Glomerular visceral epithelial cell (primary cell): Measurements from ENCODE around the gene PTGIS.

ENCODE experiments used
- DNase-seq: peaks from one replicate; pipeline ENCODE4 v3.0.0-alpha.2; 2016; ENCODE audit errors: extremely low spot score

Gene PTGIS

DNA sequence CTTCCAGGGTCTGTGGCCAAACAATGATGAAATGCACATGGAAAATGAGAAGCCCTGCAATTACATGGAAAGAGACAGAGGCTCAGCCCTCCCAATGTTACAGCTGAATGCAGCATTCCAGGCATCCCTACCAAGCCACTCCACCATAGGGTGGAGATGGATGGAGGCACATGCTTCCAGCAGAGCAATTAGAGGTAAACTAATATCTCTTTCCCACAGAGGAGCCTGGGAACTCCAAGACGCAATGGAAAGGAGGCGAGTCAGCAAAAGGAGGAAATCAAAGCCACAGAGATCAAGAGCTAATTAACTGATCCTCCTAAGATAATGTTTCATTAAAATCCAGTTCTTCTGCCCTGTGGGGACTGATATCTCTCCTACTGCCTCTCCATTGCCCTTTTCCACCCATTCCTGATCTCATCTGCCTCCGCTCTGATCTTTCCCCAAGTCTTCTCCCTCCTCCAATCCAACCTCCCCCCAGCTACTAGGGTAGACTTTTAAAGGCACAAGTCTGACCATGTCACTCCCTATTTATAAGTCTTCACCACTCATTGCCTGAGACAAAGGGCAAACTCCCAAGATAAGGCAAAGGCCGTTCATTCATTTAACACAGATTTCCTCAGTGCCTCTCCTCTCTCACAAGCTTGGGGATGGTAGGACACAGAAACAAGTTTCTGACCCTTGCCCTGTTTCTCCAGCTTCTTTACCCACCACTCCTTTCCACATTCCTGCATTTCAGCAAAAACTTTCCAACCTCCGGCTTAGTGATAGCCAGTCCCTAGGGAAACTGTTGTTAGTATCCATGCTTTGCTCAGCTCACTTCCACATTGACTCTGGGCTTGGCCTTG lies 71.2 kb downstream of the PTGIS start:
- DNase-seq: no peak

DNA sequence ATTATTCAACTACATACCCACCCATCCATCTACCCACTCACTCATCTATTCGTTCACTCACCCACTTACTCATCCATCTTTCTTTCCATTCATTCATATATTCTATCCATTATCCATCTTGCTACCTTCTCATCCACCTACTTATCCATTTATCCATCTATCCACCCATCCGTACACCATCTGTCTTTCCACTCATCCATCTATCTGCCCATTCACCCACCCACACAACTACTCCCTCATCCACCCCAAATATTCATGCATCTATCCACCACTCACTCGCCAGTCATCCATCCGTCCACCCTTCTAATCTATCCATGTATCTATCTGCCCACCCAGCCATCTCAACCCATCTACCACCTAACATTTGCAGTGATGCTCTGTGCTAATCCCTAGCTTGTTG lies 71.9 kb downstream of the PTGIS start:
- no peak for DNase-seq

DNA sequence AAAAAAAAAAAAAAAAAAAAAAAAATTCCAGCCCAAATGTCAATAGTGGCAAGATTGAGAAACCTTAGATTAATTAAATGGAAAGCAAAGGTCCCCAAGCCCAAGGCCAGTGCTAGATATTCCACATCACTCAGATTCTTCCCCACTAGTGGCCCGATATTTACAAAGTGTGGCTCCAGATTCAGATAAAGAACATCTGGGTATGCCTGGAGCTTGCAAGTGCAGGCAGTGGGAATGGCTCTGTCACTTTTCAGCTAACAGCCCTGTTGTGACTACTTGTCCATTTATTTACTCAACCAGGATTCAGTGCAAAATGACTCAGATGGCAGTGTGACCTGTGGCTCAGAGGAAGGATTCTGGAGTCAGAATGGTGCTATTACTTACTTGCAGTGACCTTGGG lies 77.2 kb downstream of the PTGIS start:
- no peak for DNase-seq

DNA sequence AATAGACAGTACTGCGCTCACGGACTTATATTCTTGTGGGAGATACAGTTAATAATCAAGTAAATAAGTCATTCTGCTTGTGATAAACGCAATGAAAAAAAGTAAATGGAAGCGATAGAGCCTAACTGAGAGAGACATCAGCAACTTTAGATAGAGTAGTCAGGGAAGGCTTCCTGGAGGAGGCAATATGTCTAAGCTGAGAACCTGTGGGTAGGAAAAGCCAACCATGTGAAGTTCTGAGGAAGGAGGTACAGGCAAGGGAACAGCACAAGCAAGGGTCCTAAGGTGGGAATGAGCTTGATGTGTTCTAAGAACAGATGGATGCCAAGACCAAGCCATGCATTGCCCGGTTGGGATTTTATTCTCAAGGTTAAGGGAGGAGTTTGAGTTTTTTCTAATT lies 78.2 kb downstream of the PTGIS start:
- DNase-seq: no peak

DNA sequence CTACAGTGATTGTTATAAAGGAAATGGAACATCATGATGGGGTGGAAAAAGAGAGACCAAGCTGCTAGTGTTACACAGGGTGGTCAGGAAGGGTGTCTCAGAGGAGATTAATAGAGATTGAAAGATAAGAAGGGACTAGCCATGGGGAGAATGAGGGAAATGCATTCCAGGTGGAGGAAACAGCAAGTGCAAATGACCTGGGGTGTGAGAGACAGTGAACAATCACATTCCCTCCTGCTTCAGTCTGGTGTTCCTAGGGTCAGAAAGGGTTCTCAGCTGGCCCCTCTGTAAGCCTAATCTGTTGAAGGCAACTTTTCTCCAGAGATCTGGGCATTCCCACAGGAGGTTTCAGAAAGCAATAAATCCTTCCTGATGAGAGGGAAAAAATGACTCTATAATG lies 81.9 kb downstream of the PTGIS start:
- DNase-seq: no peak

GRCh38 chr20:49485563-49485962 lies 82.4 kb downstream of the PTGIS start:
- no peak for DNase-seq

DNA sequence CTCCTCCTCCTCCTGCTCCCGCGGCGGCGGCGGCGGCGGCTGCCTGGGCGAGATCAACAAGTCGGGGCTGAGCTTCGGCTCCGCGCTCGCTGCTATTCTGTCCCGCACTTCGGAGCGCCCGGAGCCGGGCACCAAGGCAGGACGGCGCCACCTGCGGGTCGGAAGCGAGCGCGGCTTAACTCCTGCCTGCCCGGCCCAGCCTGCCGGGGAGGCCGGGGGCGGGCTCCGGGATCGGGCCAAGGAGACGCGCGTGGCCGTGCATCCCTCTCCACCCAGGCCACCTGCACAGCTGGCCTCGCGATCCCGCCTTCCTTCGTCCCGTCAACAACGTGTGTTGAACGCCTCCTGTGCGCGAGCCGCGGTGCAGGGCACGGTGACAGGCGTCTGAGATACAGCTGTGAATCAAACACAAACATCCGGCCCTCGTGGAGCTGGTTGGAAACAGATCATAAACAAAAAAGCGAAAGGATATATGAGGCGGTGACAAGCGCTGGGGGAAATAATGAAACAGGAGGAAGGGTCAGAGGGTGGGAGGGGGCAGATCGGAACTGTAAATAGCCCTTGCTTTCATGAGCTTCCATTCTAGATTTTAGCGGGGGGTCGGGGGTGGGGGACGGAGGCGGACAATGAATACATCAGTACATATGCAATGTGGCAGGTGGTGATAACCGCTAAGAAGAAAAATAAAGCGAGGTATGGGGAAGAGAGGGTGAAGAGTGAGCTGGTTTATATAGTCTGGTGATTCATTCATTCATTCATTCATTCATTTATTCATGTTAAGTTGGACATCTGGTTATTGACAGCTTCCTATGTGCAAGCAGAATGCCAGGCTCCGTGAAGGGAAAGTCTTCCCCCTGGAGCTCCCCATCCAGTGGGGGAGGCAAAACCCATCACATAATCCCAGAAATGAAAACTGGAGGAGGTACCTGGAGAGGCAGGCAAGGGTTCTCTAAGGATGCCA lies 83.5 kb downstream of the PTGIS start:
- peak; percentile 79 for DNase-seq

DNA sequence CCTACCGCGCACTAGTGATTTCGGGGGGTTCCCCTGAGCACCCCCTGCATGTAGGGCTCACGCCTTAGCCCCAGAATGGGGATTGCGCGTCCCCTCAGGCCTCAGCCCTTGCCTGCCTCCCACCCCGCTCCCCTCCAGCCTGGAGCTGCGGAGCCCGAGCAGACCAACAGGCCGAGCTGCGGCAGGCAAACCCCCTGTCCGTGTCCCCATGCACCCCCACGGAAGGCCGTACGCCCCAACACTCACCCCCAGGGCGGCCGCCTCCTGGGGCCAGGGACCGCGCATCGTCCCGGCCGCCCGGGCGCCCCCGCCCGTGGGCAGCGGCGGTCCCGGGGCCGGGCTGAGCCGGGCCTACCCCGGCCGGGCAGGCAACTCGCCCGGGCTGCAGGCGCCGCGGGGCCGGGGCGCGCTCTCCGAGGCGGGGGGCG lies 84.2 kb downstream of the PTGIS start:
- DNase-seq: no peak

GRCh38 chr20:49483018-49483695 lies 84.8 kb downstream of the PTGIS start:
- no peak for DNase-seq

- DNase-seq: peak; percentile 34
These were observed 85.3 kb downstream of the PTGIS start, which contains the start of gene KCNB1 for GRCh38 chr20:49482621-49483017. KCNB1 (minus strand) TSS chr20:49482668; CDS start chr20:49482480, 188 bp downstream.

DNA sequence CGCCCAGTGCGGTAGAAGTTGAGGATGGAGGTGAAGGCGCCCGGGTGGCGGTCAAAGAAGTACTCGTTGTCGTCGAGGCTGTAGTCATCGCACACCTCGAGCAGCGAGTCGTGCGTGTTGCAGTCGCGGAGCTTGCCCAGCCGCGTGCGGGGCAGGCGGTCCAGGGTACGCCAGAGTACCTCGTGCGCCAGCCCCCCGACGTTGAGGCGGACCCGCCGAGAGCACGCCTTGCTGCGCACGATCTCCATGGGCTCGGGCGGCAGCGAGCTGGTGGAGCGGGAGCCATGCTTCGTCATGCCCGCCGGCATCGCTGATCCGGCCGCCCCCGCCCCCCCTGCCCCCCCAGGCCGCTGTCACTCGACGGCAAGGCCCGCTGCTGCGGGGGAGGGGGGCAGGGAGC lies 85.8 kb downstream of the PTGIS start:
- DNase-seq: no peak

DNA sequence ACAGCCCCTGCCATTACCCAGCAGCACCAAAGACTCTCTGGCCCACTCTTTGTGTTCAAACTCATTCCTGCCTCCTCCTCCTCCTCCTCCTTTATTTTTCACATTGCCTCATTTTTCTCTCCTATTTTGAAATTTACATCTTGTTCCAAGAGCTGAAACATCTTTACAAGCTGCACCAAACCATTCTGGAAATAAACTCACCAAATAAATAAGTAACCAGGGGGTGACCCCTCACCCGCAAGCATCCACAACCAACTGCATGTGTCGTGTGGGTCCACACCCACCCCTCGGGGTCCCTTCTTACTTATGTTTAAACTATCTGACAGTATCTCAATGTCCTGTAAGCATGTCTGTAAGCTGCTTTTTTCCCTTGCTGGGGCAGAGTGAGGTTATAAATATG lies 86.8 kb downstream of the PTGIS start:
- no peak for DNase-seq

- no peak for DNase-seq
These were observed 87.7 kb downstream of the PTGIS start for GRCh38 chr20:49480236-49480635.

- no peak for DNase-seq
These were observed 88.2 kb downstream of the PTGIS start for GRCh38 chr20:49479785-49480184.

- DNase-seq: no peak
These were observed 88.9 kb downstream of the PTGIS start for GRCh38 chr20:49478754-49479689.

GRCh38 chr20:49478266-49478665 lies 89.7 kb downstream of the PTGIS start:
- DNase-seq: no peak

DNA sequence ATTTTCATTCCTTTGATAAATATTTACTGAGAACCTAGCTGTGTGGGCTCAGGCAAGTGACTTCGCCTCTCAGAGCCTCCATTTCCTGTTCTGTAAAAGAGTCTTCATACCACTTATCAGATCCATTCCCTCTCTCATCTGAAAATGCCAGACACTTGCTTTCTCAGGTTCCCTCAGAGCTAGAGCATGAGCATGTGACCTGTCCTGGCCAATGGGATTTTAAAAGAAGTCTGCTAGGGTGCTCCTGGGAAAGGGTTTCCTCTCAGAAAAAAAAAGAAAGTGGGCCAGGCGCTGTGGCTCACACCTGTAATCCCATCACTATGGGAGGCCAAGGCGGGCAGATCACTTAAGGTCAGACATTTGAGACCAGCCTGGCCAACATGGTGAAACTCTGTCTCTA lies 90.7 kb downstream of the PTGIS start:
- no peak for DNase-seq

- DNase-seq: no peak
These were observed 92.0 kb downstream of the PTGIS start for GRCh38 chr20:49476016-49476355.

- no peak for DNase-seq
These were observed 92.5 kb downstream of the PTGIS start for GRCh38 chr20:49475292-49476015.

DNA sequence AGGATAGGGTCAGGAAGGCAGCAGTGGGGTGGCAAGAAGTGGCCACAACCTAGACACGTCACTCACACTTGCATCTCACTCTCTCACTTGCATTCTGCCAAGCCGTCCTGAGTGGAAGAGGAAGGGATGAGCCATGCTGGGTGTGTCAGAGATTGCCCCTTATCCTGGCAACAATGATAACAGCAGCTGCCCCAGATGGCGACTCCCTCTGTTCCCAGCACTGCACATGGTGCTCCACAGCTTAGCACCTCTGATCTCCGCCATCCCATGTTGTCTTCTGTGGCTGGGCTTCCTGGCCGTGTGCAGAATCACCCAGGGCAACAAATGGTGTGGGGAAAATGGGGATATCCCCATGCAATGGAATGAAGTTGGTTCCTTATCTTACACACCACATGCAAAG lies 96.5 kb downstream of the PTGIS start:
- DNase-seq: no peak
